Measurements from ENCODE around the gene WNT3A. TPM values are rescaled to one million over a fixed set of nuclear protein-coding genes. Genes with fewer than 3 reads are reported as not detected.

WNT3A gene
- total RNA-seq, 4 donors from 2014 or later: not detected

DNA sequence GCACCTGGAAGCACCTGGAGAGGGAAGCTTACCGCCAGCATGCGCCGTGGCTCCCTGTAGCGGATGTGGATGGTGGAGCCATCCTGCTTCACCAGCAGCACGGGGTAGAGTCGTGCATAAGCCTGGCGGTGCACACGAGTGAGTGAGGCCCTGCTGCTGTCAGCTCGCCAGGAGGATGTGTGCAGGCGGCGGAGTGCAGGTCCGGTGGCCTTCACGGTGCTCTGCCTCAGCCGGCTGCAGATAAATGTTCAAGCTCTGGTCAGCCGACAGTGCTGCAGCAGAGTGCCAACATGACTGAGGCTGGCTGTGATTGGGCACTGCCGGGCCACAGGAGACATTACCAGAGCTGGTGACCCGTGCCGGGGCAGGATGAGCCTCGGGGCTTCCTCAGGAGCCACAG lies 100.8 kb downstream of the WNT3A start:
- Histone ChIP-seq H3K36me3 (no peaks in the 10 kb centered on the region), H3K4me1 (peaks cover 19 to 32% (median 24%) of the 10 kb centered on the region in 4 donors), H3K27ac (peak overlapping the region in 1 of 4 donors; percentile 94), H3K27me3 (no peaks in the 10 kb centered on the region), H3K4me3 (no peak overlapping the region), H3K9me3 (no peaks in the 10 kb centered on the region)
- intact Hi-C loops (cut with DNase I; ENCODE audit: low total_unique reads) (no loop called here), in situ Hi-C loops (cut with MboI; ENCODE audit: low pct_ligation_motif_present in 1 of 4, low pct_unique_long_range_greater_than_20kb in 1 of 4, low sequenced_read_pairs in 3 of 4) (no loop called here)
- WGBS, 2 donors (ENCODE audit: low coverage in 1 of 2): 89% methylated on average over 19 of the region's 19 CpGs; no CpG with 5 or more reads in 1 of the 2 donors
- DNase-seq: no peak
- no peak for TF ChIP-seq CTCF (IDR thresholded peaks at IDR 0.05)
- no peak for TF ChIP-seq POLR2A (IDR thresholded peaks at IDR 0.05)
- TF ChIP-seq POLR2AphosphoS5 (IDR thresholded peaks at IDR 0.05): no peak

DNA sequence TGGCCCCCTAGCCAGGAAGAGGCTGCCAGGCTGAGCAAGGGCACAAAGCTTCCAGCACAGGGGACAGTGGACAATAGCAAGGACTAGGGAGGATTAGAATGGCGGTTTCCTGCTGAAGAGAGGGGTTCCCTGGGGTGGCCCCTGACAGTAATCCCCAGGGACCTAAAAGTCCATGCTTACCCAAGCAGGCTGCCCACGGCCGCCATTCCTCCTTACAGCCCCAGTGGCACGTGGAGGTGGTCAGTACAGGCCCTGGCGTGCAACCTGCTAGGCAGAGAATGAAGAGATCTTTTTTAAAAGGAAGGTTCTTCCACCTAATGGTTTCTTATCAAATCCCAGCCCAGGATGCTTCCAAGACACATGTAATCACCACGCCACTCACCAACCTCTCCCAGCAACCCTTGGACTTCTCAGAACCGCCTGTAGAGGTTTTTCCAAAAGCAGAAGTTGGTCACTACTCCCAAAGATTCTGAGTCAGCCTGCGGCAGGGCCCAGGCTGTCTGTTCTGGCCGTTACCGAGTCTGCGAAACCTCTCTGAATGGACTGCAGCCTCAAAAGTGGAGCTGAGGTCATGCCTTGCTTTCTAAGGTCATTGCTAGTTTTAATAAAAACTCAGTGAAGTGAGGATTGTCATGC lies 101.4 kb downstream of the WNT3A start:
- TF ChIP-seq POLR2A (IDR thresholded peaks at IDR 0.05) (no peak), POLR2AphosphoS5 (IDR thresholded peaks at IDR 0.05) (no peak), EP300 (IDR thresholded peaks at IDR 0.05; ENCODE audit: low read depth) (no peak), CTCF (IDR thresholded peaks at IDR 0.05) (no peak)
- no peak for DNase-seq
- WGBS, 2 donors (ENCODE audit: low coverage in 1 of 2): 20 to 62% methylated on average over 1 to 11 of the region's 11 CpGs
- intact Hi-C loops (cut with DNase I; ENCODE audit: low total_unique reads) (no loop called here), in situ Hi-C loops (cut with MboI; ENCODE audit: low pct_ligation_motif_present in 1 of 4, low pct_unique_long_range_greater_than_20kb in 1 of 4, low sequenced_read_pairs in 3 of 4) (no loop called here)
- Histone ChIP-seq H3K36me3 (no peaks in the 10 kb centered on the region), H3K9me3 (no peaks in the 10 kb centered on the region), H3K4me1 (peaks cover 19 to 32% (median 24%) of the 10 kb centered on the region in 4 donors), H3K4me3 (peak overlapping the region; percentile 68 to 97 (median 81)), H3K27me3 (no peaks in the 10 kb centered on the region), H3K27ac (peak overlapping the region; percentile 88 to 97 (median 94))

- peak overlapping the region; percentile 68 to 97 (median 81) for H3K4me3 ChIP-seq
- intact Hi-C loops (cut with DNase I; ENCODE audit: low total_unique reads): no loop called here
- H3K36me3 ChIP-seq: no peaks in the 10 kb centered on the region
- peaks cover 16 to 28% (median 21%) of the 10 kb centered on the region in 4 donors for H3K4me1 ChIP-seq
- H3K9me3 ChIP-seq: no peaks in the 10 kb centered on the region
- H3K27ac ChIP-seq: peak overlapping the region; percentile 88 to 97 (median 94)
- in situ Hi-C loops (cut with MboI; ENCODE audit: low pct_ligation_motif_present in 1 of 4, low pct_unique_long_range_greater_than_20kb in 1 of 4, low sequenced_read_pairs in 3 of 4): no loop called here
- no peaks in the 10 kb centered on the region for H3K27me3 ChIP-seq
- no peak for TF ChIP-seq CTCF (IDR thresholded peaks at IDR 0.05)
- no peak for TF ChIP-seq POLR2AphosphoS5 (IDR thresholded peaks at IDR 0.05)
- TF ChIP-seq EP300 (IDR thresholded peaks at IDR 0.05; ENCODE audit: low read depth): no peak
- TF ChIP-seq POLR2A (IDR thresholded peaks at IDR 0.05): no peak
- 0 to 2% methylated on average over 1 to 8 of the region's 8 CpGs for WGBS, 2 donors (ENCODE audit: low coverage in 1 of 2)
- no peak for DNase-seq
Observed at GRCh38 chr1:228108742-228109072, 101.9 kb downstream of the WNT3A start.

GRCh38 chr1:228109073-228109961 lies 102.5 kb downstream of the WNT3A start, which contains the start of gene MRPL55:
MRPL55 (minus strand) TSS chr1:228109299; CDS start chr1:228108260, 1,039 bp downstream.
- intact Hi-C loops (cut with DNase I; ENCODE audit: low total_unique reads): no loop called here
- 0 to 1% methylated on average over 2 to 66 of the region's 66 CpGs for WGBS, 2 donors (ENCODE audit: low coverage in 1 of 2)
- in situ Hi-C loops (cut with MboI; ENCODE audit: low pct_ligation_motif_present in 1 of 4, low pct_unique_long_range_greater_than_20kb in 1 of 4, low sequenced_read_pairs in 3 of 4): no loop called here
- Histone ChIP-seq H3K4me1 (peaks cover 16 to 22% (median 19%) of the 10 kb centered on the region in 4 donors), H3K27me3 (no peaks in the 10 kb centered on the region), H3K27ac (peak within 1 kb of the TSS; percentile 88 to 97 (median 94)), H3K9me3 (no peaks in the 10 kb centered on the region), H3K36me3 (no peaks in the 10 kb centered on the region), H3K4me3 (peak within 1 kb of the TSS; percentile 68 to 97 (median 81))
- TF ChIP-seq POLR2A (IDR thresholded peaks at IDR 0.05) (peak; percentile 98), POLR2AphosphoS5 (IDR thresholded peaks at IDR 0.05) (peak; percentile 99 to 100 (median 99)), CTCF (IDR thresholded peaks at IDR 0.05) (peak in 1 of 5 experiments; percentile 5), EP300 (IDR thresholded peaks at IDR 0.05; ENCODE audit: low read depth) (no peak)
- DNase-seq: peak; percentile 99

Measured in transverse colon (tissue), 4 donors.